ENCODE data around the gene SLC27A2. TPM values are rescaled to one million over a fixed set of nuclear protein-coding genes. Genes with fewer than 3 reads are reported as not detected.

The SLC27A2 gene
- total and polyA plus RNA-seq, 2 experiments from 2014 or later = 2.8 to 9.4 TPM

- TF ChIP-seq CTCF (conservative IDR thresholded peaks at IDR 0.05; ENCODE audit: low read depth in 2 of 2) = no peak
- no peak for TF ChIP-seq EZH2phosphoT487 (IDR thresholded peaks at IDR 0.05; ENCODE audit: unreplicated experiment)
Observed at GRCh38 chr15:50137330-50137761, 44.6 kb upstream of the SLC27A2 start (continued).

- no peak overlapping the region for H3K27ac ChIP-seq (ENCODE audit: low read depth)
- Mint-ChIP-seq H3K36me3 (ENCODE audit: low read depth) (no peaks in the 10 kb centered on the region), H3K4me3 (no peak overlapping the region), H3K27ac (no peak overlapping the region), H3K27me3 (ENCODE audit: insufficient read depth, low read depth, poor library complexity) (no peaks in the 10 kb centered on the region), H3K4me1 (no peaks in the 10 kb centered on the region), H3K9me3 (no peaks in the 10 kb centered on the region)
- H2AFZ ChIP-seq = no peak overlapping the region
- no peaks in the 10 kb centered on the region for H3K36me3 ChIP-seq (ENCODE audit: insufficient read depth)
- H3K79me2 ChIP-seq (replicated peaks; ENCODE audit: insufficient read depth) = no peaks in the 10 kb centered on the region
- no peaks in the 10 kb centered on the region for H4K20me1 ChIP-seq (replicated peaks; ENCODE audit: insufficient read depth)
- H3K4me3 ChIP-seq = no peak overlapping the region
- H3K4me1 ChIP-seq (ENCODE audit: insufficient read depth) = no peaks in the 10 kb centered on the region
- H3K27me3 ChIP-seq (ENCODE audit: insufficient read depth) = no peaks in the 10 kb centered on the region
- no peak overlapping the region for H3K4me2 ChIP-seq
- DNase-seq (ENCODE audit: low spot score) (no peak), ATAC-seq (no peak)
- H3K9me2 ChIP-seq (ENCODE audit: insufficient read depth) = no peaks in the 10 kb centered on the region
- no peaks in the 10 kb centered on the region for H3F3A ChIP-seq (replicated peaks; ENCODE audit: low read depth)
- TF ChIP-seq EZH2phosphoT487 (IDR thresholded peaks at IDR 0.05; ENCODE audit: unreplicated experiment) (no peak), JUNB (IDR thresholded peaks at IDR 0.05; ENCODE audit: unreplicated experiment) (no peak), STAT1 (IDR thresholded peaks at IDR 0.05; ENCODE audit: unreplicated experiment) (no peak), EZH2 (IDR thresholded peaks at IDR 0.05; ENCODE audit: low read depth, unreplicated experiment) (no peak), NANOG (IDR thresholded peaks at IDR 0.05; ENCODE audit: borderline replicate concordance) (no peak), CREB1 (CRISPR knock-in tag; IDR thresholded peaks at IDR 0.05; ENCODE audit: low read depth) (no peak), ZNF331 (CRISPR knock-in tag; IDR thresholded peaks at IDR 0.05; ENCODE audit: low read depth) (no peak), ETS1 (IDR thresholded peaks at IDR 0.05) (no peak), POLR2AphosphoS5 (IDR thresholded peaks at IDR 0.05; ENCODE audit: low read depth) (no peak), ZNF114 (CRISPR knock-in tag; IDR thresholded peaks at IDR 0.05) (no peak), ZNF462 (CRISPR knock-in tag; IDR thresholded peaks at IDR 0.05) (no peak), REST (IDR thresholded peaks at IDR 0.05; ENCODE audit: unreplicated experiment) (no peak)
Observed at GRCh38 chr15:50137893-50138292, 44.1 kb upstream of the SLC27A2 start.

Data from GM23338 (cell line).